ENCODE measurements around the gene SHANK1.
"Not testable (repeated sequence)": the region's sequence is repeated elsewhere in the genome, so short reads cannot be mapped to it uniquely, and the experiment has no call there.

The SHANK1 gene

GRCh38 chr19:50719566-50719965 lies at the start of gene SHANK1:
Gene SHANK1, minus strand, starts transcription at chr19:50719802. Its CDS starts 2,883 bp downstream, at chr19:50716919.
- no peak for DNase-seq (ENCODE audit: low spot score)

- no peak for DNase-seq (ENCODE audit: low spot score)
Observed at GRCh38 chr19:50768277-50768676, 48.7 kb upstream of the SHANK1 start.

DNA sequence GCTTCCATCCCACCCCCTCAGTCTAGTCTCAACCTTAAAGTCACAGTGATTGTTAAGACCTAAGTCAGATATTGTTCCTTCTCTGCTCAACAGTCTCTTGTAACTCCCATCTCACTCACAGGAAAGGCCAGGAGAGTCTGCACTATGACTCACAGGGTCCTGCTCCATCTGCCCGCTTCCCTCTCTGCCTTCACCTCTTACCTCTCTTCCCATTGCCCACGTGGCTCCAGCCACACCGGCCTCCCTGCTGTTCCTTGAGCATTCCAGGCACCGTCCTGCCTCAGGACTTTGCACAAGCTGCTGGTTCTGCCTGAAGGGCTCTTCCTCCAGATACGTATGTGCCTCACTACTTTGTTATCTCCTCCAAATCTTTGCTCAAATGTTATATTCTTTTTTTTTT lies 47.7 kb upstream of the SHANK1 start:
- DNase-seq (ENCODE audit: low spot score): not testable (repeated sequence)

DNA sequence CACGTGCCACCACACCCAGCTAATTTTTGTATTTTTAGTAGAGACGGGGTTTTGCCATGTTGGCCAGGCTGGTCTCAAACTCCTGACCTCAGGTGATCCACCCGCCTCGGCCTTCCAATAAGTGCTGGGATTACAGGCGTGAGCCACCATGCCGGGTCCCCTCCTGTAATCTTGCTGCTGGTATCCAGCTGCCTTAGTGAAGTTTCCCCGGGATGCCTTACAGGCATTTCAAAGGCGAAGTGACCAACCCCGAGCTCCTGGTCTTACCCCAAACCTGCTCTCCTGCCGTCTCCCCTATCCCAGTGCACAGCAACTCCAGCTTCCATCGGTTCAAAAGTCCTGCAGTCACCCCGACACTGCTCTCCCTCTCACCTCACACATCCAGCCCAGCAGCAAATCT lies 47.1 kb upstream of the SHANK1 start:
- not testable (repeated sequence) for DNase-seq (ENCODE audit: low spot score)

DNA sequence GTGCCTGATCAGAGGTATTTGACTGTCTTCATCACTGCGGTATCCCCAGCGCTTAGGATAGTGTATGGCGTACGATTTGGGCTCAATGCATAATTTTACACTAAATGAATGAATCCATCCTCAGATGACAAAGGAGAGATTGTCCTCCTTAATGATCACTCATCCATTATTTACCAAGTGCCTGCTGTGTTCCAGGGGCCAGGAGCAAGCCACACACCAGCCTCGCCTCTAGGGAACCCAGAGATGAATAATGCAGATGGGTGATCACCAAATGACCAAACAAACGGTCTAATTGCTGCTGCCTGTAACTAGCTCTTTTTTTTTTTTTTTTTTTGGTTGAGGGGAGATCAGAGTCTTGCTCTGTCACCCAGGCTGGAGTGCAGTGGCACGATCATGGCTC lies 44.8 kb upstream of the SHANK1 start:
- DNase-seq (ENCODE audit: low spot score): no peak

DNA sequence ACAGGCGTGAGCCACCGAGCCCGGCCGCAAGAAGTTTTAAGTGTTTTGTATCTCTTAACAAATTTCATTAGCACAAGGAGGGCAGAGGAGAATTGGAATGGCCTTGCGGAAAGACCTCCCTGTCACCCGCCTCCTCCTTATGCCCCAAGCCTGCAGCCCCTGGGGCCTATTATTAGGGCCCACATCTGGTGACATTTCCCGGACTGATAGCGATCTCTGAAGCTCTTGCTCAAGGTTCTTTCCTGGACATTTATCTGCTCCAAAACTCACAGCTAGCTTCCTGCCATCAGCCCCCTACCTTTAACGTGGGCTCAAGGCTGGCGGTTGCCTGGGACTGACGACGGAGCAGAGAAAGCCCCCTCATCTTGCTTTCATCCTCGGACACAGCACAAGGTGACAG lies 43.9 kb upstream of the SHANK1 start:
- not testable (repeated sequence) for DNase-seq (ENCODE audit: low spot score)

DNA sequence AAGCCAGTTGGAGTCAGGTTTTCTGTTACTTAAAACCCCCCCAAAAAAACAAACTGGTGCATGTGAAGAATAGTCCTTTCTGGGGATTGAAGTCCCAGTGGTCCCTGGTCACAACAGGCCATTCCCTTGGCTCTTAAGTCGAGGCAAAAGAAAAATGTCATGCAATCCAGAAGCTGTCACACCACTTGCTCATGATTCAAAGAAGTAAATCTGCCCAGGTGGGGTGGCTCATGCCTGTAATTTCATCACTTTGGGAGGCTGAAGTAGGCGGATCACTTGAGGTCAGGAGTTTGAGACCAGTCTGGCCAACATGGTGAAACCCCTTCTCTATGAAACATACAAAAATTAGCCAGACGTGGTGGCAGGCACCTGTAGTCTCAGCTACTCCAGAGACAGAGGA lies 41.9 kb upstream of the SHANK1 start:
- not testable (repeated sequence) for DNase-seq (ENCODE audit: low spot score)

GRCh38 chr19:50759886-50760285 lies 40.3 kb upstream of the SHANK1 start:
- peak; percentile 44 for DNase-seq (ENCODE audit: low spot score)

DNA sequence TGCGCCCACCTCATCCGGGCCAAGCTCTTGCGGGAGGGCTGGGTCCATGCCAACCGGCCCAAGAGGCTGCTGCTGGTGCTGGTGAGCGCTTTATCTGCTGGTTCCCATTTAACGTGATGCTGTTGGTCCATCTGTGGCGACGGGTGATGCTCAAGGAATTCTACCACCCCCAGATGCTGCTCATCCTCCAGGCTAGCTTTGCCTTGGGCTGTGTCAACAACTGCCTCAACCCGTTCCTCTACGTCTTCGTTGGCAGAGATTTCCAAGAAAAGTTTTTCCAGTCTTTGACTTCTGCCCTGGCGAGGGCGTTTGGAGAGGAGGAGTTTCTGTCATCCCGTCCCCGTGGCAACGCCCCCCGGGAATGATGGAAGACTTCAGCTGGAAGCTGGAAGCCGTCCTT lies 39.5 kb upstream of the SHANK1 start:
- DNase-seq (ENCODE audit: low spot score): not testable (repeated sequence)

DNA sequence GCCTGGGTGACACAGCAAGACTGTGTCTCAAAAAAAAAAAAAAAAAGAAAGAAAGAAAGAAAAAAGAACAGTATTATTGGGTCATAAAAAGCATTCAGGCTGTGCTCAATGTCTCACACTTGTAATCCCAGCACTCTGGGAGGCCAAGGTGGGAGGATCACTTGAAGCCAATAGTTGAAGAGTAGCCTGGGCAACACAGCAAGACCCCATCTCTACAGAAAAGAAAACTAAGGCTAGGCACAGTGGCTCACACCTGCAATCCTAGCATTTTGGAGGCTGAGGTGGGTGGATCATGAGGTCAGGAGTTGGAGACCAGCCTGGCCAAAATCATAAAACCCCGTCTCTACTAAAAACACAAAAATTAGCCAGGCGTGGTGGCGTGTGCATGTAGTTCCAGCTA lies 38.0 kb upstream of the SHANK1 start:
- DNase-seq (ENCODE audit: low spot score): not testable (repeated sequence)

- DNase-seq (ENCODE audit: low spot score): not testable (repeated sequence)
Observed at GRCh38 chr19:50756244-50756643, 36.6 kb upstream of the SHANK1 start.

GRCh38 chr19:50753879-50754278 lies 34.3 kb upstream of the SHANK1 start:
- DNase-seq (ENCODE audit: low spot score): no peak

DNA sequence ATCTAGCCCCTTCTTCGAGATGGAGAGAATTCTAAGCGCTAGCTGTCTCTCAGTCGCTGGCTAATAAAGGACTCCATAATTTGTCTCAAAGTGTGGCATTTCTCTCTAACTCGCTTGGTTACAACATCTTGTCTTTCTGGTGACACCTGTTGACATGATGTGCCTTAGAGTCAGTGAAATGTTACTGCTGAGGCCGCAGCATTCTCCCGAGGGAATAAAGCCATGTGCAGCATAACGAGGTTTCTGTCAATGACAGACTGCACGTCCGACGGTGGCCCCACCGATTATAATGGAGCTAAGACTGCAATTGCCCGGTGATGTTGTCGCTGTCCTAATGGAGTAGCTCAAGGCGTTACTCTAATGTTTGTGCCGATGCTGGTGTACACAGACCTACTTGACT lies 30.4 kb upstream of the SHANK1 start:
- DNase-seq (ENCODE audit: low spot score): no peak

- DNase-seq (ENCODE audit: low spot score): no peak
Observed at GRCh38 chr19:50749490-50749889, 29.9 kb upstream of the SHANK1 start.

- DNase-seq (ENCODE audit: low spot score): not testable (repeated sequence)
Observed at GRCh38 chr19:50747141-50747540, 27.5 kb upstream of the SHANK1 start.

GRCh38 chr19:50745221-50745620 lies 25.6 kb upstream of the SHANK1 start:
- DNase-seq (ENCODE audit: low spot score): no peak

DNA sequence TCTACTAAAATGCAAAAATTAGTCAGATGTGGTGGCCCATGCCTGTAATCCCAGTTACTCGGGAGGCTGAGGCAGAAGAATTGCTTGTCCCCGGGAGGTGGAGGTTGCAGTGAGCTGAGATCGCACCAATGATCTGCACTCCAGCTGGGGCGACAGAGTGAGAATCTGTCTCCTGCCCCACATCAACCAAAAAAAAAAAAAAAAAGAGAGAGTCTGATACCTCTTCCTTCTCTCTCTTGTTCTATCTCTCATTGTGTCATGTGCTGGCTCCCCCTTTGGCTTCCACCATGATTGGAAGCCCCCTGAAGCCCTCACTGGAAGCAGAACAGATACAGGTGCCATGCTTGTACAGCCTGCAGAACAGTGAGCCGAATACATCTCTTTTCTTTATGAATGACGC lies 23.9 kb upstream of the SHANK1 start:
- DNase-seq (ENCODE audit: low spot score): no peak

GRCh38 chr19:50741179-50741933 lies 21.8 kb upstream of the SHANK1 start:
- DNase-seq (ENCODE audit: low spot score): no peak

DNA sequence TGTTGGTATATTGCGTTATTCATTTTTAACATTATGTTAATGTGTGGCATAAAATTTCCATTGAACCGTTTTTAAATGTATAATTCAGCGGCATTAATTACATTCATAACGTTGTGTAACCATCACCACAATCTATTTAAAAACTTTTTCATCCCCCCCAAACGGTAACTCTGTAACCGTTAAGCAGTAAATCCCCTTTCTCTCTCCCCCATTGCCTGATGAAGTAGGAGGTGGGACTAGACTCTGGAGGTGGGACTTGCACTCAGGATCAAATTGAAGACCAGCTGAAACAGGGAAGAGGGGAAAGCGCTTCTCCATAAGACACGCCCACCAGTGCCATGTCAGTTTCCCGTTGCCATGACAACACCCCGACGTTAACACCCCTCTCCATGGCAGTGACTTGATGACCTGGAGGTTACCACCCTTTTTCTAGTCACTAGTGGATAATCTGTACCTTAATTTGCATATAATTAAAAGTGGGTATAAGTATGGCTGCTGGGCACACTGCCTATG lies 20.4 kb upstream of the SHANK1 start:
- DNase-seq (ENCODE audit: low spot score): no peak

DNA sequence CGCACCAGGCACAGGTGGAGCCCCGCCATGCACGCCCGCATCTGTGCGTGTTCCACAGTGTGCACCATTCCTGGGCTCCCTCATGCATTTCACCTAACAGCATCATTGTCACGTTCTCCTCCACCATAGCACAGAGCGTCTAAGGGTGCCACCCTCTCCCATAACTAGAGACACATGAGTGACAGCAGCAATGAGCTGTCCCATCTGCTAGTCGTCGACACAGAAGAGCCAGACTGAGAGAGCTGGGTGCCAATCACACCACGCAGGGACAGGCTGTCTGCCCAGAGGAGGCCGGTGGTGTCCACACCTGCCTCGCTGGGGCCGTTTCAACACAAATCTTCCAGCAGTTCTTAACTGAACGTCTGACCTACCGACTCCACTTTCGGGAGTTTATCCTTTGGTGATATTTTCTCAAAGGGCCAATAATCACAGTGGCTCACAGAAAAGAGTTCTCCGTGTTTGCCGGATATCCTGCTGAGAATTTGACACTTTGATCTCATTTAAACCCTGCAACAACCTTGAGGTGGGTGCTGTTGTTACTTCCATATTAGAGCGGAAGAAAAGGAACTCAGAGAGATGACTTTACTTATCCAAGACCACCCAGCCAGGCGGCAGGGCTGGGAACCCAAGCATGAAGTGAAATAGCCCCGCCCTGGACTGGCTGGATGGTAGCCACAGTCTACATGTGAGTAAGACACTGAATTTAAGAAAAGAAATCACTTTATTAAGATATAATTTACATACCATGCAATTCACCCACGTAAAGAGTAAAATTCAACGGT lies 19.7 kb upstream of the SHANK1 start:
- no peak for DNase-seq (ENCODE audit: low spot score)

DNA sequence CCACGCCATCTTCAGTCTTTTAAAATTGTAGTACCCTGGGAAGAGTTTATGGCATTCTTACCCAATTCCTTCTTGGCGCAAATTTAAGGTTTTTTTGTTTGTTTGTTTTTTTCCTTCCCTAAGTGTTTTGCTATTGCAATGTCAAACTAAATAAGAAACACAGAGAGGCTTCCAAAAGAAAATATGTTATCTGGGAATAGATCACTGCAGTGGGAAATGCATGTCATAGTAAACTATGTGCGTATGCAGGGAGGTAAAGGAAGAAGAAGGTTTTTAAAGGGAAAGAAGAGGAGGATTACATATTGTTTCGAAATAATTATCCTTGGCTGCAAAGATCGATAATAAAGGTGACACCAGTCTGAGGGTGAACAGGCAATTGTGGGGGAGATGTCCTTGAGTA lies 16.7 kb upstream of the SHANK1 start:
- DNase-seq (ENCODE audit: low spot score): no peak

DNA sequence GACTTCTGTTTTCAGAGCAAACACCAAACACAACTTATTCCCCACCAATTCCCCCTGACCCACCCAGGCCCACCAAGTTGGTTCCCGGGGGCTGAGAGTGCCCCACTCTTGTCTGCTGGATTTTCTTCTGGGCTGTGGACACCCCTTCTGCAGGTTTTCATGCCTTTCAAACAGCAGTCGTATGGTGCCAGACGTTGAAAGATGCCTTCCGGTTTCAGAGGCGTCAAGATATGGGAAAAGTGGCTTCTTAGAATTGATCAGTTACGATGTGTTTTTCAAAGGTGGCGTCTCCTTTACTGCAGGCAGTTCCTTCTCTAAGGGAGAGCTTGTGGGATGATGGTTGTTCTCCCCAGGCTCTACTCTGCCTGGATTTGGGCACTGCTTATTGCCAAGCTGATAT lies 16.3 kb upstream of the SHANK1 start:
- no peak for DNase-seq (ENCODE audit: low spot score)

DNA sequence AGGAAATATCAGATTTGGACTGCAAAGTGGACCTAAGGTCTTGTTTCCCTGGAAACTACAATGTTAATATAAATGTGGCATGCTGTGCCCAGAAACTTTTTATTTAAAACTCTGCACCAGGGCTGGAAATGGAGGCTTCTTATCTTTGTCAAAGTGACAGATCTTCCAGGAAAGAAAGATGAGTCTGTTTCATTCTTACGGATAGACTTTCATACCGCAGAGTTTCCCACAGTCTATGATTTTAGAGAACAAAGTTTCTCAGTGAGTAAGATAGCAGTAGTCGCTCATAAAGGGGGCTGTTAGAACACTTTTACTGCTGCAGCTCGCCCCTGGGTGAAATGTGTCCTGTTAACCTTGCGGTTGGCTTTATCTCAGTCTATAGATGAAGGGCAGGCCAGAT lies 10.3 kb upstream of the SHANK1 start:
- DNase-seq (ENCODE audit: low spot score): no peak

Data from cerebellar cortex (tissue), 1 donor.